Activated B cell treated with CpG ODN at 0.5 μM for 24 hours (primary cell): ENCODE results near the gene EDIL3. TPM values are rescaled to one million over a fixed set of nuclear protein-coding genes. Genes with fewer than 3 reads are reported as not detected.

Source experiments
- ATAC-seq: fragments of 200-7000 bp; cut with Tn5 transposase; one replicate; pipeline ENCODE4 v1.10.0; 2021; ENCODE audit warnings: low read depth, mild to moderate bottlenecking, moderate library complexity
- CTCF ChIA-PET: fragments of 350-600 bp; sonication (Branson Sonifier 250); formaldehyde crosslinking; loops from one replicate; lab custom pipeline; 2021; ENCODE audit warnings: antibody characterized with exemption; lab: Charles Lee
- POLR2A ChIA-PET: fragments of 350-600 bp; sonication (Branson Sonifier 250); formaldehyde crosslinking; loops from one replicate; lab custom pipeline; 2021; ENCODE audit warnings: antibody characterized with exemption; lab: Charles Lee
- DNase-seq: peaks from one replicate; pipeline ENCODE4 v3.0.0; 2022
- H3K27ac Mint-ChIP-seq: one replicate; pipeline ENCODE4 v1.8.0; 2020; ENCODE audit warnings: mixed read lengths
- H3K27me3 Mint-ChIP-seq: one replicate; pipeline ENCODE4 v1.8.0; 2021; ENCODE audit warnings: mixed read lengths
- H3K36me3 Mint-ChIP-seq: one replicate; pipeline ENCODE4 v1.8.0; 2021; ENCODE audit warnings: low read depth, mixed read lengths
- H3K4me1 Mint-ChIP-seq: one replicate; pipeline ENCODE4 v1.8.0; 2021; ENCODE audit warnings: mixed read lengths
- H3K4me3 Mint-ChIP-seq: one replicate; pipeline ENCODE4 v1.8.0; 2020; ENCODE audit warnings: mild to moderate bottlenecking, mixed read lengths
- H3K9me3 Mint-ChIP-seq: one replicate; pipeline ENCODE4 v1.8.0; 2020; ENCODE audit warnings: mixed read lengths
- intact Hi-C: fragments of 100-400 bp; cut with micrococcal nuclease; formaldehyde crosslinking; loops from one replicate; pipeline ENCODE4 v1.15.1; 2024
- total RNA-seq: library from RNA; stranded (reverse); gene quantifications from 2 replicates; pipeline ENCODE4 v1.2.3, GENCODE V29; 2022
- TF ChIP-seq, protein P1 (sequence below): fragments of 200-600 bp; IDR thresholded peaks from one replicate; pipeline ENCODE4 v1.8.0; 2022; ENCODE audit warnings: antibody characterized with exemption, mild to moderate bottlenecking

Gene EDIL3
- total RNA-seq, 1 donor from 2014 or later: not detected

DNA sequence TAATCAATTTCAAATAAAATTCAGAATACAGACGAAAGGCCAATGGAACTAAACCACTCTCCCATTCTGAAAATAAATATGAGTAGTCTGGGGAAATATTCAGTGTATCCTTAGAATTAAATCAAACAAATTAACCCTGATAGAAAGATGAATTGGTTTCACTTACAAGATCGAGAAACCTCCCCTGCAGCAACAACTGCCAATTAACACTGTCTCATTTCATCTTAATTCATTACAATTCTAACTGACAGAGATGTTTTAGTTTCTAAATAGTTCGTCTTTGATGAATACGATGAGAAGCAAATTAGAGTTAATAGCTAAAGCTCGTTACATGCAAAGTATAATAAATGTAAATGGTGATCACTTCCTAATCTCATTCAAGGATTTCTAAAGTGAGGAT, 247.1 kb downstream of the EDIL3 start:
- CTCF ChIA-PET: no interaction called here
- H3K27ac Mint-ChIP-seq: no peak overlapping the region
- ATAC-seq (no peak), DNase-seq (no peak)
- TF ChIP-seq, protein P1, sequence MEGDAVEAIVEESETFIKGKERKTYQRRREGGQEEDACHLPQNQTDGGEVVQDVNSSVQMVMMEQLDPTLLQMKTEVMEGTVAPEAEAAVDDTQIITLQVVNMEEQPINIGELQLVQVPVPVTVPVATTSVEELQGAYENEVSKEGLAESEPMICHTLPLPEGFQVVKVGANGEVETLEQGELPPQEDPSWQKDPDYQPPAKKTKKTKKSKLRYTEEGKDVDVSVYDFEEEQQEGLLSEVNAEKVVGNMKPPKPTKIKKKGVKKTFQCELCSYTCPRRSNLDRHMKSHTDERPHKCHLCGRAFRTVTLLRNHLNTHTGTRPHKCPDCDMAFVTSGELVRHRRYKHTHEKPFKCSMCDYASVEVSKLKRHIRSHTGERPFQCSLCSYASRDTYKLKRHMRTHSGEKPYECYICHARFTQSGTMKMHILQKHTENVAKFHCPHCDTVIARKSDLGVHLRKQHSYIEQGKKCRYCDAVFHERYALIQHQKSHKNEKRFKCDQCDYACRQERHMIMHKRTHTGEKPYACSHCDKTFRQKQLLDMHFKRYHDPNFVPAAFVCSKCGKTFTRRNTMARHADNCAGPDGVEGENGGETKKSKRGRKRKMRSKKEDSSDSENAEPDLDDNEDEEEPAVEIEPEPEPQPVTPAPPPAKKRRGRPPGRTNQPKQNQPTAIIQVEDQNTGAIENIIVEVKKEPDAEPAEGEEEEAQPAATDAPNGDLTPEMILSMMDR: no peak
- H3K36me3 Mint-ChIP-seq: no peaks in the 10 kb centered on the region
- intact Hi-C loops: no loop called here
- POLR2A ChIA-PET: no interaction called here
- H3K9me3 Mint-ChIP-seq: no peaks in the 10 kb centered on the region
- no peaks in the 10 kb centered on the region for H3K4me1 Mint-ChIP-seq
- no peaks in the 10 kb centered on the region for H3K27me3 Mint-ChIP-seq
- no peak overlapping the region for H3K4me3 Mint-ChIP-seq

DNA sequence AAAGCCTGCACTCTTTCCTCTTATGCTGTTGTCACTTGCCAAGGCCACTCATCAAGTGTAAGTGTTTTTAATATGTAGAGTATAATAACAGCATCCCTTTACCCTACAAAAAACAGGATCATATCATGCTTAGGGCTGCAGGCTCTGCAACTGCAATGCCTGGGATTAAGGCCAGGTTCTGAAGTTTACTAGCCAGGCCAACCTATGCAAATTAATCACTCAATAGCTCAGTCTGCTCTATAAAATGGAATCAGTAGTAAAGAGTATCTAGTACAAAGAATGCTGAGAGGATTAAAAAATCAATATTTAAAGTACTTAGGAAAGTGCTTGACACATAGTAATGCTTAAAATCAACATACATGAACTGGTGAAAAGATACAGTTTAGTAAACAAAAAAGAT, 253.3 kb downstream of the EDIL3 start:
- Mint-ChIP-seq H3K36me3 (no peaks in the 10 kb centered on the region), H3K4me3 (no peak overlapping the region), H3K9me3 (no peaks in the 10 kb centered on the region), H3K4me1 (no peaks in the 10 kb centered on the region), H3K27ac (no peak overlapping the region), H3K27me3 (no peaks in the 10 kb centered on the region)
- TF ChIP-seq, protein P1: no peak
- ATAC-seq: no peak
- DNase-seq: no peak
- POLR2A ChIA-PET: no interaction called here
- intact Hi-C loops: no loop called here
- CTCF ChIA-PET: no interaction called here

DNA sequence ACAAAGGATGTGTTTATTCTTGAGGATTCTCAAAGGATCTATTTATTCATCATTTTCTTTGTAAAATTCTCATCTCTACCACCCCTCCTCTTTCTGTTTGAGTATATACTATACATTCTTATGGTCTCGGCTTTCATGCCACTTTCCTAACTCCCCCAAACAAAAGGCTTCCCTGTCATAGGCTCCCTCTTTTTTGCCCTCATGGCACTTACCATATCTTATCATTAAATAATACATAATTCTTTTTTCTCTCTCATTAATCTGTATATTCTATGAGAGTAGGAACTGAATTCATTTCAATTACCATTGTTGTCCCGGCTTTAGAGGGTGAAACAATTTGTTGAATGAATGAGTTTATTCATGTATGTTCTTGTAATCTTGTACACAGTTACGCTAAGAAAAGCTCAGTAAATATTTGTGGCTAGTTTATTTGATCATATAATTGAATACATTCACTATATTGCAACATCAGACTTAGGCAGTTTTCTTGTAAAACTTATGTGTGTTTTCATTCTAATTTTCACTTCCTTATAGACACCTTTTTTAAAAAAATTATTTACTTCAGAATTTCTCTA, 254.6 kb downstream of the EDIL3 start:
- ATAC-seq (no peak), DNase-seq (no peak)
- ChIA-PET POLR2A (no interaction called here), CTCF (no interaction called here)
- H3K27ac Mint-ChIP-seq: no peak overlapping the region
- H3K9me3 Mint-ChIP-seq: no peaks in the 10 kb centered on the region
- H3K4me1 Mint-ChIP-seq: no peaks in the 10 kb centered on the region
- intact Hi-C loops: no loop called here
- TF ChIP-seq, protein P1: no peak
- H3K27me3 Mint-ChIP-seq: no peaks in the 10 kb centered on the region
- H3K4me3 Mint-ChIP-seq: no peak overlapping the region
- H3K36me3 Mint-ChIP-seq: no peaks in the 10 kb centered on the region

DNA sequence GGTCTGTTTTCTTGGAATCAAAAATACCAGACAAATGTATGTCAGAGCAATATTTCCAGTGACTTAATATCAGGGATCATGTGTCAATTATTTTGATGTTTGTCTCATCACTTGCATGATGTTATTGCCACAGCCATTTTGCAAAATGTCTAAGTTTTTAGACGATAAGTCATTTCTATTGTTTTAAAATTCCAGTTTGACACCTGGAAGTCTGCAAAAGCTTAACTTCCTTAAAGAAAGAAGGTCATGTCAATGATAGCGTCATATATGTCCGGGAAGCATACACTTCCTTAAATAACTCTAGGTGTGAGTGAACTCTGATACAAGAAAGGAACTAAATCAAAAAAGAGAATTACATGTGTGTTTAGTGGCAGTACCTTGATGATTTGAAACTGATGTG, 259.5 kb downstream of the EDIL3 start:
- Mint-ChIP-seq H3K9me3 (no peaks in the 10 kb centered on the region), H3K27me3 (no peaks in the 10 kb centered on the region), H3K36me3 (no peaks in the 10 kb centered on the region), H3K27ac (no peak overlapping the region), H3K4me3 (no peak overlapping the region), H3K4me1 (no peaks in the 10 kb centered on the region)
- ATAC-seq (no peak), DNase-seq (no peak)
- intact Hi-C loops: no loop called here
- ChIA-PET CTCF (no interaction called here), POLR2A (no interaction called here)
- TF ChIP-seq, protein P1: no peak

DNA sequence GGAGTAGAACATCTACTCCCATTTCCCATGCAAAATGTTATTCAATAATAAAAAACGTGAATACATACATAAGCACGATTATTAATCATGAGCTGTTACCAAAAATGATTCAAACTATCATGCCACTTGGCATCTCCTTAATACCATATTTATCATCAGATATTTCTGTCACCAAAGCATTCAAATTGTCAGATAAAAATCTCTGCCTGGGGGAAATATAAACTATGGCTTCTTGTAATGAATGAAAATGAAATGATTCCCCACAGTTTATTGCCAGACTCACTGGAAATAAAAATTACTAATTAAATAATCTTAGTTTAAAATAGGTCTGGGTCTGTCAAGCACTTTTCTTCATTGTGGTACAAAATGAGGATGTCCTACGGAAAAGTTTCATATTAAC, 265.4 kb downstream of the EDIL3 start:
- Mint-ChIP-seq H3K27ac (no peak overlapping the region), H3K36me3 (no peaks in the 10 kb centered on the region), H3K9me3 (no peaks in the 10 kb centered on the region), H3K4me1 (no peaks in the 10 kb centered on the region), H3K27me3 (no peaks in the 10 kb centered on the region), H3K4me3 (no peak overlapping the region)
- CTCF ChIA-PET: no interaction called here
- intact Hi-C loops: no loop called here
- TF ChIP-seq, protein P1: no peak
- ATAC-seq (no peak), DNase-seq (no peak)
- POLR2A ChIA-PET: no interaction called here
